GM12878 (cell line): ENCODE results near the gene EPHA5. TPM values are rescaled to one million over a fixed set of nuclear protein-coding genes. Genes with fewer than 3 reads are reported as not detected.

Experiments used
- ATAC-seq: fragments of 200-7000 bp; cut with Tn5 transposase; 3 replicates; pipeline ENCODE4 v1.9.1; 2020; ENCODE audit warnings: mild to moderate bottlenecking, moderate library complexity
- BruUV-seq: library from RNA; stranded (reverse); fragments of 400-500 nt; replicated peaks from 2 replicates; lab custom pipeline; 2021; lab: Mats Ljungman, UMichigan
- CTCF ChIA-PET: fragments of 300-600 bp; sonication (Branson Sonifier 250); formaldehyde crosslinking; extraction: SDS; loops from one replicate; lab custom pipeline; 2021; ENCODE audit warnings: inconsistent platforms; lab: Yijun Ruan, JAX
- POLR2A ChIA-PET: fragments of 350-600 bp; formaldehyde crosslinking; extraction: SDS; loops from one replicate; lab custom pipeline; 2021; ENCODE audit warnings: inconsistent platforms; lab: Charles Lee
- RAD21 ChIA-PET: fragments of 300-600 bp; sonication (Branson Sonifier 250); formaldehyde crosslinking; loops from one replicate; lab custom pipeline; 2023; ENCODE audit warnings: antibody characterized with exemption; ENCODE audit not compliant: unreplicated experiment; lab: Charles Lee
- SMC1A ChIA-PET: fragments of 300-600 bp; sonication (Branson Sonifier 250); formaldehyde crosslinking; loops from one replicate; lab custom pipeline; 2023; ENCODE audit not compliant: unreplicated experiment, uncharacterized antibody; lab: Charles Lee
- DNase-seq: peaks from one replicate; pipeline ENCODE4 v3.0.0-alpha.2; 2011; ENCODE audit warnings: low read depth, low spot score
- FAIRE-seq: peaks from 3 replicates; lab custom pipeline; 2011; peaks lifted over from hg19 to GRCh38; lab: Jason Lieb, UNC
- H2AFZ ChIP-seq: 2 replicates; pipeline ENCODE4 v1.6.0; 2011; ENCODE audit warnings: low read depth, low read length, control low read depth; ENCODE audit not compliant: control insufficient read depth
- H3K27ac ChIP-seq: 2 replicates; pipeline ENCODE4 v1.5.1; 2011; ENCODE audit warnings: control low read depth; ENCODE audit not compliant: control insufficient read depth, insufficient read depth
- H3K27me3 ChIP-seq, 2 experiments: replicated peaks in 1 of 2; 2 replicates each; pipeline versions ENCODE4 v1.6.0 to v1.6.1; 2011; ENCODE audit warnings: low read length in 1 of 2; ENCODE audit not compliant: control insufficient read depth in 2 of 2, insufficient read depth in 2 of 2
- H3K36me3 ChIP-seq, 2 experiments: 2 replicates each; pipeline ENCODE4 v1.5.1; 2011; ENCODE audit warnings: low read length in 1 of 2; ENCODE audit not compliant: control insufficient read depth in 2 of 2, insufficient read depth in 2 of 2
- H3K4me1 ChIP-seq: 2 replicates; pipeline ENCODE4 v1.6.1; 2011; ENCODE audit warnings: mild to moderate bottlenecking, low read length, moderate library complexity, mixed read lengths; ENCODE audit not compliant: control insufficient read depth, insufficient read depth
- H3K4me2 ChIP-seq: 2 replicates; pipeline ENCODE4 v1.6.0; 2011; ENCODE audit warnings: control low read depth; ENCODE audit not compliant: control insufficient read depth, insufficient read depth
- H3K4me3 ChIP-seq: fragments of 200-600 bp; sonication (generic); 2 replicates; pipeline ENCODE4 v1.5.1; 2016
- H3K79me2 ChIP-seq: 2 replicates; pipeline ENCODE4 v1.6.0; 2011; ENCODE audit warnings: low read length; ENCODE audit not compliant: control insufficient read depth, insufficient read depth
- H3K9ac ChIP-seq: 2 replicates; pipeline ENCODE4 v1.8.0; 2011; ENCODE audit warnings: low read length, control low read depth, mixed read lengths; ENCODE audit not compliant: control insufficient read depth, insufficient read depth
- H3K9me3 ChIP-seq: replicated peaks from 3 replicates; pipeline ENCODE4 v1.5.1; 2011; ENCODE audit warnings: mild to moderate bottlenecking, low read length; ENCODE audit not compliant: control insufficient read depth, insufficient read depth
- H4K20me1 ChIP-seq: 2 replicates; pipeline ENCODE4 v1.6.0; 2011; ENCODE audit not compliant: control insufficient read depth, insufficient read depth
- BHLHE40 ChIP-seq, 2 experiments: fragments of 450-650 bp in 1 of 2; IDR thresholded peaks; 2 replicates each; pipeline ENCODE4 v1.6.1; 2011 to 2017; ENCODE audit warnings: low read depth in 2 of 2, borderline replicate concordance in 1 of 2, improper control_type of control experiment in 1 of 2, low read length in 1 of 2, mild to moderate bottlenecking in 1 of 2
- CBFB ChIP-seq: IDR thresholded peaks from 2 replicates; pipeline ENCODE4 v1.6.1; 2016; ENCODE audit warnings: antibody characterized with exemption, low read depth
- CBX3 ChIP-seq: fragments of 200-600 bp; sonication (generic); IDR thresholded peaks from 2 replicates; pipeline ENCODE4 v1.6.1; 2016; ENCODE audit warnings: low read depth, borderline replicate concordance
- CREM ChIP-seq: IDR thresholded peaks from 2 replicates; pipeline ENCODE4 v1.6.1; 2014; ENCODE audit warnings: antibody characterized with exemption, low read depth
- ESRRA ChIP-seq: IDR thresholded peaks from 2 replicates; pipeline ENCODE4 v1.6.1; 2012; ENCODE audit warnings: mild to moderate bottlenecking, low read length, improper control_type of control experiment
- JUNB ChIP-seq: IDR thresholded peaks from 2 replicates; pipeline ENCODE4 v1.6.1; 2016; ENCODE audit warnings: antibody characterized with exemption, mild to moderate bottlenecking
- KDM1A ChIP-seq: fragments of 200-600 bp; sonication (generic); IDR thresholded peaks from 2 replicates; pipeline ENCODE4 v1.6.1; 2016; ENCODE audit warnings: borderline replicate concordance
- LARP7 ChIP-seq: fragments of 450-650 bp; IDR thresholded peaks from 2 replicates; pipeline ENCODE4 v1.6.1; 2017; ENCODE audit warnings: mild to moderate bottlenecking
- NR2C2 ChIP-seq: IDR thresholded peaks from 2 replicates; pipeline ENCODE4 v1.6.1; 2011; ENCODE audit warnings: borderline replicate concordance, low read depth; ENCODE audit not compliant: control insufficient read depth, insufficient read length
- POLR2AphosphoS5 ChIP-seq: IDR thresholded peaks from 2 replicates; pipeline ENCODE4 v1.6.1; 2011; ENCODE audit warnings: mild to moderate bottlenecking, low read length, inconsistent platforms
- RCOR1 ChIP-seq: conservative IDR thresholded peaks from 2 replicates; pipeline ENCODE4 v1.6.1; 2012; ENCODE audit warnings: low read depth, low read length, improper control_type of control experiment
- SMARCA5 ChIP-seq: fragments of 450-650 bp; IDR thresholded peaks from 2 replicates; pipeline ENCODE4 v1.6.1; 2017; ENCODE audit warnings: mild to moderate bottlenecking
- TAF1 ChIP-seq: IDR thresholded peaks from 2 replicates; pipeline ENCODE4 v1.6.1; 2011; ENCODE audit warnings: mild to moderate bottlenecking, low read depth, low read length, borderline replicate concordance
- ZNF384 ChIP-seq: IDR thresholded peaks from 2 replicates; pipeline ENCODE4 v1.6.1; 2012; ENCODE audit warnings: low read depth, mild to moderate bottlenecking, low read length, improper control_type of control experiment, borderline replicate concordance
- WGBS: methylation state at CpG from one replicate; pipeline ENCODE4 v1.1.6; 2016; ENCODE audit warnings: low lambda C conversion rate; ENCODE audit not compliant: insufficient replicate concordance, insufficient coverage; ENCODE audit errors: missing lambda C conversion rate; 5-methylcytosine and 5-hydroxymethylcytosine counted together
- in situ Hi-C: fragments of 300-500 bp; cut with MboI; formaldehyde crosslinking; loops from 9 replicates; pipeline ENCODE4 v1.14.3; 2018; ENCODE audit warnings: mixed read lengths
- intact Hi-C: fragments of 100-400 bp; cut with micrococcal nuclease; formaldehyde crosslinking; loops from one replicate; pipeline ENCODE4 v1.14.2; 2022; ENCODE audit not compliant: unreplicated experiment
- polyA plus RNA-seq, 11 experiments: library from polyadenylated mRNA; depleted of rRNA in 4 of 11; unstranded in 6 of 11; stranded (reverse) in 5 of 11; fragments of >200 nt; fragmentation: Nextera tagmentation in 4 of 11; fragmentation: Illumina TruSeq in 1 of 11; extraction: Ambion mirVana in 4 of 11; extraction: Trizol in 1 of 11; gene quantifications; 1 replicate in 1 of 11; 2 replicates in 10 of 11; pipeline versions ENCODE4 v1.2.1 to v1.2.3, GENCODE V29; 2011 to 2016; ENCODE audit warnings: inconsistent platforms in 2 of 11, missing spikeins in 2 of 11, low read depth in 1 of 11
- total RNA-seq, 4 experiments: library from RNA; depleted of rRNA in 3 of 4; stranded (reverse); fragments of >200 nt in 3 of 4; fragmentation: Illumina TruSeq in 1 of 4; extraction: Trizol in 1 of 4; gene quantifications; 2 replicates each; pipeline versions ENCODE4 v1.2.1 to v1.2.3, GENCODE V29; 2013 to 2021
- TF ChIP-seq, protein P1 (sequence below): fragments of 450-650 bp; IDR thresholded peaks from 2 replicates; pipeline ENCODE4 v1.6.1; 2017; ENCODE audit warnings: antibody characterized with exemption, mild to moderate bottlenecking, moderate library complexity
- TF ChIP-seq, protein P2 (sequence below): IDR thresholded peaks from 2 replicates; pipeline ENCODE4 v1.6.1; 2012; ENCODE audit warnings: low read length, inconsistent platforms
- TF ChIP-seq, protein P3 (sequence below): fragments of 450-650 bp; formaldehyde crosslinking; IDR thresholded peaks from 2 replicates; pipeline ENCODE4 v1.4.0; 2020; ENCODE audit warnings: mild to moderate bottlenecking, moderate library complexity

Gene EPHA5
- total and polyA plus RNA-seq, 10 of the 15 experiments (the other 5 are each of a cell fraction or from before 2014, with no cell fraction given) = not detected

- TF ChIP-seq CBX3 = no peak
- TF ChIP-seq, protein P1, sequence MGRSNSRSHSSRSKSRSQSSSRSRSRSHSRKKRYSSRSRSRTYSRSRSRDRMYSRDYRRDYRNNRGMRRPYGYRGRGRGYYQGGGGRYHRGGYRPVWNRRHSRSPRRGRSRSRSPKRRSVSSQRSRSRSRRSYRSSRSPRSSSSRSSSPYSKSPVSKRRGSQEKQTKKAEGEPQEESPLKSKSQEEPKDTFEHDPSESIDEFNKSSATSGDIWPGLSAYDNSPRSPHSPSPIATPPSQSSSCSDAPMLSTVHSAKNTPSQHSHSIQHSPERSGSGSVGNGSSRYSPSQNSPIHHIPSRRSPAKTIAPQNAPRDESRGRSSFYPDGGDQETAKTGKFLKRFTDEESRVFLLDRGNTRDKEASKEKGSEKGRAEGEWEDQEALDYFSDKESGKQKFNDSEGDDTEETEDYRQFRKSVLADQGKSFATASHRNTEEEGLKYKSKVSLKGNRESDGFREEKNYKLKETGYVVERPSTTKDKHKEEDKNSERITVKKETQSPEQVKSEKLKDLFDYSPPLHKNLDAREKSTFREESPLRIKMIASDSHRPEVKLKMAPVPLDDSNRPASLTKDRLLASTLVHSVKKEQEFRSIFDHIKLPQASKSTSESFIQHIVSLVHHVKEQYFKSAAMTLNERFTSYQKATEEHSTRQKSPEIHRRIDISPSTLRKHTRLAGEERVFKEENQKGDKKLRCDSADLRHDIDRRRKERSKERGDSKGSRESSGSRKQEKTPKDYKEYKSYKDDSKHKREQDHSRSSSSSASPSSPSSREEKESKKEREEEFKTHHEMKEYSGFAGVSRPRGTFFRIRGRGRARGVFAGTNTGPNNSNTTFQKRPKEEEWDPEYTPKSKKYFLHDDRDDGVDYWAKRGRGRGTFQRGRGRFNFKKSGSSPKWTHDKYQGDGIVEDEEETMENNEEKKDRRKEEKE = no peak
- TF ChIP-seq TAF1 = no peak
- TF ChIP-seq ZNF384 = no peak
- no peak for TF ChIP-seq NR2C2
- no peak for TF ChIP-seq ESRRA
- TF ChIP-seq, protein P2, sequence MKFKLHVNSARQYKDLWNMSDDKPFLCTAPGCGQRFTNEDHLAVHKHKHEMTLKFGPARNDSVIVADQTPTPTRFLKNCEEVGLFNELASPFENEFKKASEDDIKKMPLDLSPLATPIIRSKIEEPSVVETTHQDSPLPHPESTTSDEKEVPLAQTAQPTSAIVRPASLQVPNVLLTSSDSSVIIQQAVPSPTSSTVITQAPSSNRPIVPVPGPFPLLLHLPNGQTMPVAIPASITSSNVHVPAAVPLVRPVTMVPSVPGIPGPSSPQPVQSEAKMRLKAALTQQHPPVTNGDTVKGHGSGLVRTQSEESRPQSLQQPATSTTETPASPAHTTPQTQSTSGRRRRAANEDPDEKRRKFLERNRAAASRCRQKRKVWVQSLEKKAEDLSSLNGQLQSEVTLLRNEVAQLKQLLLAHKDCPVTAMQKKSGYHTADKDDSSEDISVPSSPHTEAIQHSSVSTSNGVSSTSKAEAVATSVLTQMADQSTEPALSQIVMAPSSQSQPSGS = no peak
- TF ChIP-seq BHLHE40 (IDR thresholded peaks at IDR 0.05; ENCODE audit: borderline replicate concordance in 1 of 2, low read depth in 2 of 2, low read length in 1 of 2) = no peak
Measured at GRCh38 chr4:65370709-65371108, 299.6 kb downstream of the EPHA5 start (continued).

- WGBS = 59% methylated on average over 1 of the region's 1 CpG
- Histone ChIP-seq H3K27ac (no peak overlapping the region), H3K4me2 (no peak overlapping the region), H3K79me2 (no peaks in the 10 kb centered on the region), H3K9ac (no peak overlapping the region), H3K27me3 (no peaks in the 10 kb centered on the region), H2AFZ (no peak overlapping the region), H3K36me3 (no peaks in the 10 kb centered on the region), H3K4me1 (no peaks in the 10 kb centered on the region), H3K4me3 (no peak overlapping the region), H4K20me1 (no peaks in the 10 kb centered on the region), H3K9me3 (no peaks in the 10 kb centered on the region)
- ChIA-PET POLR2A (no interaction called here), RAD21 (no interaction called here), SMC1A (no interaction called here), CTCF (no interaction called here)
- FAIRE-seq (no peak), DNase-seq (no peak), ATAC-seq (no peak)
- no TSS peak for BruUV-seq
- intact Hi-C loops = no loop called here
- TF ChIP-seq LARP7 (no peak), NR2C2 (no peak), JUNB (no peak), SMARCA5 (no peak), CREM (no peak), KDM1A (no peak), POLR2AphosphoS5 (no peak), RCOR1 (no peak), CBFB (no peak)
- TF ChIP-seq, protein P3, sequence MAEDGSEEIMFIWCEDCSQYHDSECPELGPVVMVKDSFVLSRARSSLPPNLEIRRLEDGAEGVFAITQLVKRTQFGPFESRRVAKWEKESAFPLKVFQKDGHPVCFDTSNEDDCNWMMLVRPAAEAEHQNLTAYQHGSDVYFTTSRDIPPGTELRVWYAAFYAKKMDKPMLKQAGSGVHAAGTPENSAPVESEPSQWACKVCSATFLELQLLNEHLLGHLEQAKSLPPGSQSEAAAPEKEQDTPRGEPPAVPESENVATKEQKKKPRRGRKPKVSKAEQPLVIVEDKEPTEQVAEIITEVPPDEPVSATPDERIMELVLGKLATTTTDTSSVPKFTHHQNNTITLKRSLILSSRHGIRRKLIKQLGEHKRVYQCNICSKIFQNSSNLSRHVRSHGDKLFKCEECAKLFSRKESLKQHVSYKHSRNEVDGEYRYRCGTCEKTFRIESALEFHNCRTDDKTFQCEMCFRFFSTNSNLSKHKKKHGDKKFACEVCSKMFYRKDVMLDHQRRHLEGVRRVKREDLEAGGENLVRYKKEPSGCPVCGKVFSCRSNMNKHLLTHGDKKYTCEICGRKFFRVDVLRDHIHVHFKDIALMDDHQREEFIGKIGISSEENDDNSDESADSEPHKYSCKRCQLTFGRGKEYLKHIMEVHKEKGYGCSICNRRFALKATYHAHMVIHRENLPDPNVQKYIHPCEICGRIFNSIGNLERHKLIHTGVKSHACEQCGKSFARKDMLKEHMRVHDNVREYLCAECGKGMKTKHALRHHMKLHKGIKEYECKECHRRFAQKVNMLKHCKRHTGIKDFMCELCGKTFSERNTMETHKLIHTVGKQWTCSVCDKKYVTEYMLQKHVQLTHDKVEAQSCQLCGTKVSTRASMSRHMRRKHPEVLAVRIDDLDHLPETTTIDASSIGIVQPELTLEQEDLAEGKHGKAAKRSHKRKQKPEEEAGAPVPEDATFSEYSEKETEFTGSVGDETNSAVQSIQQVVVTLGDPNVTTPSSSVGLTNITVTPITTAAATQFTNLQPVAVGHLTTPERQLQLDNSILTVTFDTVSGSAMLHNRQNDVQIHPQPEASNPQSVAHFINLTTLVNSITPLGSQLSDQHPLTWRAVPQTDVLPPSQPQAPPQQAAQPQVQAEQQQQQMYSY (CRISPR knock-in tag) = no peak
- in situ Hi-C loops = no loop called here
Measured at GRCh38 chr4:65367306-65367705, 303.0 kb downstream of the EPHA5 start.
